Stomach (tissue), 9 donors: ENCODE data around the gene DGLUCY. TPM values are rescaled to one million over a fixed set of nuclear protein-coding genes. Genes with fewer than 3 reads are reported as not detected.

Experiments used
- DNase-seq, 2 donors: peaks; one replicate each; pipeline versions ENCODE4 v3.0.0 to v3.0.0-alpha.2; 2013 to 2019
- H3K27ac ChIP-seq, 5 donors: fragments of 200-600 bp in 4 of 5; sonication (generic) in 4 of 5; one replicate each; pipeline ENCODE4 v1.5.1; 2013 to 2019; ENCODE audit warnings: mild to moderate bottlenecking in 1 of 5, moderate library complexity in 1 of 5
- H3K27me3 ChIP-seq, 3 donors: fragments of 200-600 bp; sonication (generic); one replicate each; pipeline ENCODE4 v1.5.1; 2017 to 2019; ENCODE audit warnings: mixed run types in 1 of 3
- H3K36me3 ChIP-seq, 4 donors: fragments of 200-600 bp; sonication (generic); 1 replicate in 3 of 4; 2 replicates in 1 of 4; pipeline ENCODE4 v1.5.1; 2016 to 2019
- H3K4me1 ChIP-seq, 4 donors: fragments of 200-600 bp; sonication (generic); one replicate each; pipeline ENCODE4 v1.5.1; 2016 to 2019
- H3K4me3 ChIP-seq, 4 donors: fragments of 200-600 bp; sonication (generic) in 3 of 4; one replicate each; pipeline ENCODE4 v1.5.1; 2016 to 2019; ENCODE audit warnings: mild to moderate bottlenecking in 1 of 4
- H3K9me3 ChIP-seq, 4 donors: fragments of 200-600 bp; sonication (generic); one replicate each; pipeline ENCODE4 v1.5.1; 2016 to 2019
- EP300 ChIP-seq: sonication (generic); formaldehyde crosslinking; IDR thresholded peaks from one replicate; pipeline ENCODE4 v1.6.1; 2017; ENCODE audit warnings: antibody characterized with exemption
- POLR2A ChIP-seq, 4 donors: fragments of 450-650 bp; IDR thresholded peaks; one replicate each; pipeline ENCODE4 v1.6.1; 2016; ENCODE audit warnings: antibody characterized with exemption in 4 of 4, control low read depth in 2 of 4, mild to moderate bottlenecking in 1 of 4, moderate library complexity in 1 of 4
- POLR2AphosphoS5 ChIP-seq, 3 donors: sonication (generic); formaldehyde crosslinking; IDR thresholded peaks; one replicate each; pipeline ENCODE4 v1.6.1; 2016; ENCODE audit warnings: antibody characterized with exemption in 3 of 3
- WGBS, 5 donors: extraction: QIAGEN DNeasy Blood & Tissue Kit in 3 of 5; methylation state at CpG; one replicate each; pipeline versions ENCODE4 v1.1.5 to v1.1.7; 2013 to 2018; 5-methylcytosine and 5-hydroxymethylcytosine counted together
- intact Hi-C: fragments of 100-400 bp; cut with DNase I; formaldehyde crosslinking; loops from one replicate; pipeline ENCODE4 v1.15.1; 2023; ENCODE audit warnings: low total_unique reads
- polyA plus RNA-seq, 3 donors: library from polyadenylated mRNA; stranded (reverse); fragments of 200-250 nt; gene quantifications; one replicate each; pipeline ENCODE4 v1.2.3, GENCODE V29; 2013
- total RNA-seq, 5 donors: library from RNA; depleted of rRNA; stranded (reverse); fragments of >200 nt; gene quantifications; one replicate each; pipeline versions ENCODE4 v1.1.0 to v1.2.3, GENCODE V29; 2014 to 2016
- TF ChIP-seq, protein P1 (sequence below), 7 experiments: fragments of 450-650 bp in 4 of 7; fragments of 200-600 bp in 3 of 7; sonication (generic) in 3 of 7; IDR thresholded peaks; one replicate each; pipeline ENCODE4 v1.5.1; 2016 to 2019; ENCODE audit warnings: antibody characterized with exemption in 7 of 7, control low read depth in 2 of 7, mild to moderate bottlenecking in 1 of 7
- donor health status: healthy with polysubstance abuse.
- donor health status: Bipolar disorder and iron deficiency.
- donor health status: healthy.

DGLUCY gene
- total and polyA plus RNA-seq, 8 donors, result 24.1 to 122 (median 67.1) TPM

- no peak for DNase-seq
- H3K4me3 ChIP-seq, result no peak overlapping the region
- H3K9me3 ChIP-seq, result peaks cover 0 to 5% (median 0%) of the 10 kb centered on the region in 4 donors
- peaks cover 5 to 13% (median 8%) of the 10 kb centered on the region in 4 donors for H3K4me1 ChIP-seq
- H3K27ac ChIP-seq, result no peak overlapping the region
- TF ChIP-seq POLR2A (IDR thresholded peaks at IDR 0.05), result no peak
- TF ChIP-seq EP300, result no peak
- no peaks in the 10 kb centered on the region for H3K27me3 ChIP-seq
- intact Hi-C loops, result no loop called here
- peaks cover 62 to 100% (median 96%) of the 10 kb centered on the region in 4 donors for H3K36me3 ChIP-seq
- 96 to 99% (median 97%) methylated on average over 14 of the region's 14 CpGs for WGBS, 5 donors
Observed at GRCh38 chr14:91204657-91205056, 90.8 kb downstream of the DGLUCY start.

- H3K4me3 ChIP-seq, result no peak overlapping the region
- no peaks in the 10 kb centered on the region for H3K27me3 ChIP-seq
- H3K9me3 ChIP-seq, result no peaks in the 10 kb centered on the region
- 76 to 87% (median 82%) methylated on average over 7 of the region's 7 CpGs for WGBS, 5 donors
- H3K36me3 ChIP-seq, result peaks cover 59 to 100% (median 96%) of the 10 kb centered on the region in 4 donors
- intact Hi-C loops, result no loop called here
- TF ChIP-seq POLR2A (IDR thresholded peaks at IDR 0.05) (no peak), EP300 (no peak), POLR2AphosphoS5 (IDR thresholded peaks at IDR 0.05) (no peak)
- TF ChIP-seq, protein P1, sequence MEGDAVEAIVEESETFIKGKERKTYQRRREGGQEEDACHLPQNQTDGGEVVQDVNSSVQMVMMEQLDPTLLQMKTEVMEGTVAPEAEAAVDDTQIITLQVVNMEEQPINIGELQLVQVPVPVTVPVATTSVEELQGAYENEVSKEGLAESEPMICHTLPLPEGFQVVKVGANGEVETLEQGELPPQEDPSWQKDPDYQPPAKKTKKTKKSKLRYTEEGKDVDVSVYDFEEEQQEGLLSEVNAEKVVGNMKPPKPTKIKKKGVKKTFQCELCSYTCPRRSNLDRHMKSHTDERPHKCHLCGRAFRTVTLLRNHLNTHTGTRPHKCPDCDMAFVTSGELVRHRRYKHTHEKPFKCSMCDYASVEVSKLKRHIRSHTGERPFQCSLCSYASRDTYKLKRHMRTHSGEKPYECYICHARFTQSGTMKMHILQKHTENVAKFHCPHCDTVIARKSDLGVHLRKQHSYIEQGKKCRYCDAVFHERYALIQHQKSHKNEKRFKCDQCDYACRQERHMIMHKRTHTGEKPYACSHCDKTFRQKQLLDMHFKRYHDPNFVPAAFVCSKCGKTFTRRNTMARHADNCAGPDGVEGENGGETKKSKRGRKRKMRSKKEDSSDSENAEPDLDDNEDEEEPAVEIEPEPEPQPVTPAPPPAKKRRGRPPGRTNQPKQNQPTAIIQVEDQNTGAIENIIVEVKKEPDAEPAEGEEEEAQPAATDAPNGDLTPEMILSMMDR (IDR thresholded peaks at IDR 0.05), result no peak
- no peak overlapping the region for H3K27ac ChIP-seq
- peaks cover 5 to 13% (median 8%) of the 10 kb centered on the region in 4 donors for H3K4me1 ChIP-seq
- no peak for DNase-seq
Observed at GRCh38 chr14:91205459-91205858, 91.6 kb downstream of the DGLUCY start.

DNA sequence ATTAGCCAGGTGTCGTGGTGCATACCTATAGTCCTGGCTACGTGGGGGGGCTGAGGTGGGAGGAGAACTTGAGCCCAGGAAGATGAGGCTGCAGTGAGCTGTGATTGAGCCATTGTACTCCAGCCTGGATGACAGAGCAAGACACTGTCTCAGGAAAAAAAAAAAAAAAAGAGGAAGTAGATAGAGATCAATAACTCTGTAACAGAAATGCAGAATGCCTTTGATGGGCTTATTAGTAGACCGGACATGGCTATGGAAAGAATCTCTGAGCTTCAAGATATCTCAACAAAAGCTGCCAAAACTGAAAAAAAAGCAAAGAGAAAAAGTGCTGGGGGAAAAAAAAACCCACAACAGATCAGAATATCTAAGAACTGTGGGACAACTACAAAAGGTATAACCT is 93.1 kb downstream of the DGLUCY start:
- no peak overlapping the region for H3K4me3 ChIP-seq
- no peak overlapping the region for H3K27ac ChIP-seq
- intact Hi-C loops, result no loop called here
- H3K4me1 ChIP-seq, result peaks cover 3 to 8% (median 5%) of the 10 kb centered on the region in 4 donors
- no peak for DNase-seq
- peaks cover 52 to 100% (median 97%) of the 10 kb centered on the region in 4 donors for H3K36me3 ChIP-seq
- TF ChIP-seq EP300, result no peak
- no peak for TF ChIP-seq POLR2AphosphoS5 (IDR thresholded peaks at IDR 0.05)
- TF ChIP-seq, protein P1 (IDR thresholded peaks at IDR 0.05), result no peak
- TF ChIP-seq POLR2A (IDR thresholded peaks at IDR 0.05), result no peak
- WGBS, 5 donors, result 80 to 93% (median 87%) methylated on average over 3 of the region's 3 CpGs
- no peaks in the 10 kb centered on the region for H3K27me3 ChIP-seq
- no peaks in the 10 kb centered on the region for H3K9me3 ChIP-seq

- intact Hi-C loops, result no loop called here
- TF ChIP-seq POLR2A (IDR thresholded peaks at IDR 0.05) (no peak), POLR2AphosphoS5 (IDR thresholded peaks at IDR 0.05) (no peak), EP300 (no peak)
- TF ChIP-seq, protein P1 (IDR thresholded peaks at IDR 0.05), result no peak
- WGBS, 5 donors, result 97 to 100% (median 98%) methylated on average over 2 of the region's 2 CpGs
- Histone ChIP-seq H3K27ac (no peak overlapping the region), H3K9me3 (no peaks in the 10 kb centered on the region), H3K4me1 (no peaks in the 10 kb centered on the region), H3K4me3 (no peak overlapping the region), H3K27me3 (no peaks in the 10 kb centered on the region), H3K36me3 (peaks cover 34 to 100% (median 99%) of the 10 kb centered on the region in 4 donors)
- no peak for DNase-seq
Observed at GRCh38 chr14:91211017-91211416, 97.1 kb downstream of the DGLUCY start.

DNA sequence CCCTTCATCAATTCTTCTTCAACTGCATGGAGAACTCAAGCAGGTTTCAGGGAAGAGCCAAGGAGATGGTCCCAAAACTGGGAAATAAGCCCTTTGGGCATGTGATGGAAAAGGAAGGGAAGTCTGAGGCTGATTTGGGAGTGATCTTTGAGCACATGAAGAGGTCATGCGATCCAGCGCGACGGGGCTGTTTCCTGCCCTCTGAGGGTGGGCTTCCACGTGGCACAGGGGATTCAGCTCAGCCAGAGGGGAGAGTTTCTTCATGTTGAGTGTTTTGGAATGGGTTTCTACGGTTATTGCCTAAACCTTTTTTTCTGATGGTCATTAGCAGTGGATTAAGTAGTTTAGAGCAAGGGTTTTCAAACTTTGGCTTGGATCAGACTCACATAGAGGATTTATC is 100.4 kb downstream of the DGLUCY start:
- Histone ChIP-seq H3K36me3 (peaks cover 30 to 100% (median 95%) of the 10 kb centered on the region in 4 donors), H3K27ac (no peak overlapping the region), H3K27me3 (no peaks in the 10 kb centered on the region), H3K4me3 (no peak overlapping the region), H3K9me3 (no peaks in the 10 kb centered on the region), H3K4me1 (no peaks in the 10 kb centered on the region)
- DNase-seq, result no peak
- 86 to 92% (median 88%) methylated on average over 6 of the region's 6 CpGs for WGBS, 5 donors
- TF ChIP-seq POLR2A (IDR thresholded peaks at IDR 0.05), result no peak
- TF ChIP-seq, protein P1 (IDR thresholded peaks at IDR 0.05), result no peak
- intact Hi-C loops, result no loop called here
